Endothelial cell of umbilical vein (primary cell): ENCODE results near the gene ABHD10. TPM values are rescaled to one million over a fixed set of nuclear protein-coding genes. Genes with fewer than 3 reads are reported as not detected.

Experiments
- BruUV-seq: library from RNA; stranded (reverse); fragments of 400-500 nt; replicated peaks from 2 replicates; lab custom pipeline; 2021; lab: Mats Ljungman, UMichigan
- CTCF ChIA-PET: fragments of 300-600, 350-600 bp; sonication (Branson Sonifier 250); formaldehyde crosslinking; loops from one replicate; lab custom pipeline; 2021; ENCODE audit warnings: antibody characterized with exemption, inconsistent platforms; lab: Charles Lee
- POLR2A ChIA-PET: fragments of 300-600, 350-600 bp; sonication (Branson Sonifier 250); formaldehyde crosslinking; loops from one replicate; lab custom pipeline; 2021; ENCODE audit warnings: antibody characterized with exemption, inconsistent platforms; lab: Charles Lee
- DNase-seq: peaks from one replicate; pipeline ENCODE4 v3.0.0-alpha.2; 2011; ENCODE audit warnings: low read depth, low spot score
- FAIRE-seq: peaks from 2 replicates; lab custom pipeline; 2011; peaks lifted over from hg19 to GRCh38; lab: Jason Lieb, UNC
- H2AFZ ChIP-seq: 2 replicates; pipeline ENCODE4 v1.6.0; 2012; ENCODE audit warnings: low read depth, low read length, control low read depth, inconsistent platforms
- H3K27ac ChIP-seq: 2 replicates; pipeline ENCODE4 v1.5.1; 2011; ENCODE audit warnings: low read depth, mild to moderate bottlenecking, control low read depth, low read length, moderate library complexity; ENCODE audit not compliant: insufficient read depth
- H3K27me3 ChIP-seq, 2 experiments: 2 replicates each; pipeline versions ENCODE4 v1.6.0 to v1.6.1; 2011; ENCODE audit warnings: low read length in 2 of 2, mixed read lengths in 1 of 2; ENCODE audit not compliant: control insufficient read depth in 2 of 2, insufficient read depth in 2 of 2
- H3K36me3 ChIP-seq, 2 experiments: 2 replicates in 1 of 2; 3 replicates in 1 of 2; pipeline ENCODE4 v1.5.1; 2011; ENCODE audit warnings: low read length in 2 of 2, mild to moderate bottlenecking in 1 of 2, moderate library complexity in 1 of 2; ENCODE audit not compliant: control insufficient read depth in 2 of 2, insufficient read depth in 2 of 2; ENCODE audit errors: extremely low read depth in 1 of 2
- H3K4me1 ChIP-seq: 3 replicates; pipeline ENCODE4 v1.5.1; 2011; ENCODE audit warnings: mild to moderate bottlenecking, low read length; ENCODE audit not compliant: control insufficient read depth, insufficient read depth; ENCODE audit errors: extremely low read depth
- H3K4me2 ChIP-seq: 2 replicates; pipeline ENCODE4 v1.6.1; 2011; ENCODE audit warnings: low read length, control low read depth, mixed read lengths; ENCODE audit not compliant: insufficient read depth
- H3K4me3 ChIP-seq, 3 experiments: fragments of 200-600 bp in 1 of 3; sonication (generic), shearing (Covaris generic) in 1 of 3; replicated peaks in 1 of 3; 2 replicates each; pipeline ENCODE4 v1.5.1; 2011 to 2016; ENCODE audit warnings: control low read depth in 3 of 3, low read length in 3 of 3, mild to moderate bottlenecking in 2 of 3, inconsistent platforms in 1 of 3, low read depth in 1 of 3, moderate library complexity in 1 of 3; ENCODE audit not compliant: insufficient read depth in 1 of 3
- H3K79me2 ChIP-seq: 2 replicates; pipeline ENCODE4 v1.6.0; 2012; ENCODE audit warnings: low read length, inconsistent platforms; ENCODE audit not compliant: control insufficient read depth, insufficient read depth
- H3K9ac ChIP-seq: replicated peaks from 2 replicates; pipeline ENCODE3; 2011; ENCODE audit warnings: low read length, control low read depth; ENCODE audit not compliant: insufficient read depth; ENCODE audit errors: extremely low read depth
- H3K9me1 ChIP-seq: replicated peaks from 3 replicates; pipeline ENCODE4 v1.6.0; 2011; ENCODE audit warnings: mild to moderate bottlenecking, low read length; ENCODE audit not compliant: control insufficient read depth, insufficient read depth; ENCODE audit errors: extremely low read depth
- H3K9me3 ChIP-seq: replicated peaks from 2 replicates; pipeline ENCODE4 v1.5.1; 2012; ENCODE audit warnings: low read length, inconsistent platforms; ENCODE audit not compliant: control insufficient read depth, insufficient read depth
- H4K20me1 ChIP-seq: replicated peaks from 2 replicates; pipeline ENCODE3; 2011; ENCODE audit warnings: mild to moderate bottlenecking, low read length; ENCODE audit not compliant: control insufficient read depth, insufficient read depth; ENCODE audit errors: extremely low read depth
- EZH2 ChIP-seq: IDR thresholded peaks from 2 replicates; pipeline ENCODE4 v1.6.1; 2012; ENCODE audit warnings: borderline replicate concordance, low read depth, mild to moderate bottlenecking, moderate library complexity, low read length, inconsistent platforms; ENCODE audit not compliant: severe bottlenecking
- FOS ChIP-seq: IDR thresholded peaks from 2 replicates; pipeline ENCODE4 v1.6.1; 2011; ENCODE audit warnings: mild to moderate bottlenecking, low read length, moderate library complexity, borderline replicate concordance; ENCODE audit not compliant: insufficient read depth
- GATA2 ChIP-seq: IDR thresholded peaks from 2 replicates; pipeline ENCODE4 v1.7.0; 2011; ENCODE audit warnings: low read depth, mild to moderate bottlenecking, moderate library complexity, mixed read lengths, low read length; ENCODE audit not compliant: insufficient read length, insufficient read depth
- JUN ChIP-seq: IDR thresholded peaks from 2 replicates; pipeline ENCODE4 v1.6.1; 2011; ENCODE audit warnings: borderline replicate concordance, low read depth; ENCODE audit not compliant: insufficient read length, insufficient read depth
- MYC ChIP-seq: IDR thresholded peaks from one replicate; pipeline ENCODE4 v1.6.1; 2011; ENCODE audit warnings: mild to moderate bottlenecking, low read depth, low read length
- POLR2A ChIP-seq: IDR thresholded peaks from 2 replicates; pipeline ENCODE4 v1.6.1; 2012; ENCODE audit warnings: low read depth, mild to moderate bottlenecking, control low read depth, low read length
- POLR2AphosphoS5 ChIP-seq: IDR thresholded peaks from 2 replicates; pipeline ENCODE4 v1.6.1; 2012; ENCODE audit warnings: low read depth, mild to moderate bottlenecking, control low read depth, low read length, moderate library complexity; ENCODE audit not compliant: insufficient read depth
- dilution Hi-C: fragments of 300-500 bp; cut with MboI; formaldehyde crosslinking; loops from one replicate; pipeline ENCODE4 v1.15.0; 2019; ENCODE audit warnings: low sequenced_read_pairs; ENCODE audit not compliant: extremely low pct_ligation_motif_present
- intact Hi-C: fragments of 100-400 bp; cut with micrococcal nuclease; formaldehyde crosslinking; loops from one replicate; pipeline ENCODE4 v1.10.0; 2022
- polyA plus RNA-seq, 4 experiments: library from polyadenylated mRNA; depleted of rRNA in 3 of 4; stranded (reverse) in 3 of 4; unstranded in 1 of 4; fragments of >200 nt; gene quantifications; 2 replicates each; pipeline versions ENCODE4 v1.2.1 to v1.2.3, GENCODE V29; 2011 to 2012; ENCODE audit warnings: missing spikeins in 1 of 4
- total RNA-seq: library from RNA; stranded (reverse); gene quantifications from 2 replicates; pipeline ENCODE4 v1.2.3, GENCODE V29; 2021
- TF ChIP-seq, protein P1 (sequence below), 2 donors: IDR thresholded peaks; 1 replicate in 1 of 2; 2 replicates in 1 of 2; pipeline ENCODE4 v1.5.1; 2011; ENCODE audit warnings: low read length in 2 of 2, mild to moderate bottlenecking in 2 of 2, moderate library complexity in 2 of 2, control low read depth in 1 of 2, inconsistent platforms in 1 of 2, low read depth in 1 of 2; ENCODE audit not compliant: insufficient read depth in 1 of 2; ENCODE audit errors: extremely low read depth in 1 of 2
- TF ChIP-seq, protein P2 (sequence below): IDR thresholded peaks from 2 replicates; pipeline ENCODE4 v1.6.1; 2011; ENCODE audit not compliant: insufficient read depth, insufficient read length

The ABHD10 gene
- total and polyA plus RNA-seq, 2 donors (not counting 3 experiments of a cell fraction or from before 2014, with no cell fraction given) = 10.0 to 37.0 TPM

DNA sequence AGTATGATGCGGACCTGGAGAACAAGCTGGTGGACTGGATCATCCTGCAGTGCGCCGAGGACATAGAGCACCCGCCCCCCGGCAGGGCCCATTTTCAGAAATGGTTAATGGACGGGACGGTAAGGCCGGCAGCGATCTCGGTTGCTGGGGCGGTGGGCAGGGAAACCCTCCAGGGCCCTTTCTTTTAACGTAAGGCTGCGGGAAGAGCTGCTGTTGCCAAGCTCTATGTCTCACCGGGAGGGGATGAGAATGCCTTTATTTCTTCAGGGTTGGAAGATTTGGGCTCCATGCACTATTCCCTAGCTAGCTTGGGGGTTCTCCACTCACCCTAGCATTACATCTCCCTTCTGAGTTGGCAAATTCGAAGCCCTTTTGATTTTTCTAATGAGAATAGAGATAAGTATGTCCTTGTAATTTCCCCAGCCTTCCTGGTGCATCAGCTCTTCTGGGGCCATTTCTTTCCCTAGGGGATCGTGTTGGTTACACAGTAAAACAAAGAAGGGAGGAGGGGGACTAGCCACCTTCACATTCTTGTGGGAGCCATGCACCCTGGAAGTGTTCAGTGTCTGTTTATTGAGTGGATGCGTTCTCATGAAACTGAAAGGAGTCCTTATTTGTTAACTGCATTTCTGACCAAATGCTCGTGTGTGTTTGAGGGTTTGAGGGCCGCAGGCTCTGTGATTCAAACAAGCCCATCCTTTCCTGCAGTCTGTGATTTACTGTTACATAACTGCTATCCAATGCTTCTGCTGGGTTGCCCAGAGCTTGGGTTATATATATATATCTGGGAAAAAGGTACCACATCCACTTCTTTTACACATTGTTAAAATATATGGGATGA lies 20.9 kb downstream of the ABHD10 start:
- H4K20me1 ChIP-seq = no peaks in the 10 kb centered on the region
- no peak overlapping the region for H3K9ac ChIP-seq
- intact Hi-C loops (no loop called here), dilution Hi-C loops (no loop called here)
- peaks cover 10% of the 10 kb centered on the region for H3K4me1 ChIP-seq
- peak overlapping the region in 1 of 3 experiments; percentile 11 for H3K4me3 ChIP-seq
- H3K9me3 ChIP-seq = no peaks in the 10 kb centered on the region
- ChIA-PET CTCF (interaction anchor here (1.1 to 14.6 kb wide), 6 partner anchors 9 to 112 kb away, joined by 4 to 291 read pairs (median 8); partner anchors contain the start of gene ABHD10), POLR2A (no interaction called here)
- no peaks in the 10 kb centered on the region for H3K79me2 ChIP-seq
- peak overlapping the region; percentile 87 for H3K4me2 ChIP-seq
- no peak overlapping the region for H3K27ac ChIP-seq
- peak overlapping the region; percentile 98 for H2AFZ ChIP-seq
- peak; percentile 28 for FAIRE-seq
- no peaks in the 10 kb centered on the region for H3K27me3 ChIP-seq
- no peaks in the 10 kb centered on the region for H3K9me1 ChIP-seq
- H3K36me3 ChIP-seq = no peaks in the 10 kb centered on the region
- no peak for DNase-seq
- TF ChIP-seq JUN (no peak), EZH2 (no peak), GATA2 (no peak), POLR2AphosphoS5 (no peak), FOS (no peak), POLR2A (no peak), MYC (no peak)
- TF ChIP-seq, protein P1, sequence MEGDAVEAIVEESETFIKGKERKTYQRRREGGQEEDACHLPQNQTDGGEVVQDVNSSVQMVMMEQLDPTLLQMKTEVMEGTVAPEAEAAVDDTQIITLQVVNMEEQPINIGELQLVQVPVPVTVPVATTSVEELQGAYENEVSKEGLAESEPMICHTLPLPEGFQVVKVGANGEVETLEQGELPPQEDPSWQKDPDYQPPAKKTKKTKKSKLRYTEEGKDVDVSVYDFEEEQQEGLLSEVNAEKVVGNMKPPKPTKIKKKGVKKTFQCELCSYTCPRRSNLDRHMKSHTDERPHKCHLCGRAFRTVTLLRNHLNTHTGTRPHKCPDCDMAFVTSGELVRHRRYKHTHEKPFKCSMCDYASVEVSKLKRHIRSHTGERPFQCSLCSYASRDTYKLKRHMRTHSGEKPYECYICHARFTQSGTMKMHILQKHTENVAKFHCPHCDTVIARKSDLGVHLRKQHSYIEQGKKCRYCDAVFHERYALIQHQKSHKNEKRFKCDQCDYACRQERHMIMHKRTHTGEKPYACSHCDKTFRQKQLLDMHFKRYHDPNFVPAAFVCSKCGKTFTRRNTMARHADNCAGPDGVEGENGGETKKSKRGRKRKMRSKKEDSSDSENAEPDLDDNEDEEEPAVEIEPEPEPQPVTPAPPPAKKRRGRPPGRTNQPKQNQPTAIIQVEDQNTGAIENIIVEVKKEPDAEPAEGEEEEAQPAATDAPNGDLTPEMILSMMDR (IDR thresholded peaks at IDR 0.05; ENCODE audit: extremely low read depth in 1 of 2, insufficient read depth in 1 of 2, low read depth in 1 of 2, low read length in 2 of 2) = no peak
- TF ChIP-seq, protein P2, sequence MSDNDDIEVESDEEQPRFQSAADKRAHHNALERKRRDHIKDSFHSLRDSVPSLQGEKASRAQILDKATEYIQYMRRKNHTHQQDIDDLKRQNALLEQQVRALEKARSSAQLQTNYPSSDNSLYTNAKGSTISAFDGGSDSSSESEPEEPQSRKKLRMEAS = no peak
- no TSS peak for BruUV-seq
